ENCODE data around the gene TTC32. TPM values are rescaled to one million over a fixed set of nuclear protein-coding genes. Genes with fewer than 3 reads are reported as not detected.

Gene TTC32
- polyA plus RNA-seq, 1 experiment: 6.6 TPM

- CTCF ChIA-PET: interaction anchor here (0.6 kb wide), 1 partner anchor 198 kb away, joined by 3 read pairs; no protein-coding TSS in a partner anchor
- TF ChIP-seq, protein P1, sequence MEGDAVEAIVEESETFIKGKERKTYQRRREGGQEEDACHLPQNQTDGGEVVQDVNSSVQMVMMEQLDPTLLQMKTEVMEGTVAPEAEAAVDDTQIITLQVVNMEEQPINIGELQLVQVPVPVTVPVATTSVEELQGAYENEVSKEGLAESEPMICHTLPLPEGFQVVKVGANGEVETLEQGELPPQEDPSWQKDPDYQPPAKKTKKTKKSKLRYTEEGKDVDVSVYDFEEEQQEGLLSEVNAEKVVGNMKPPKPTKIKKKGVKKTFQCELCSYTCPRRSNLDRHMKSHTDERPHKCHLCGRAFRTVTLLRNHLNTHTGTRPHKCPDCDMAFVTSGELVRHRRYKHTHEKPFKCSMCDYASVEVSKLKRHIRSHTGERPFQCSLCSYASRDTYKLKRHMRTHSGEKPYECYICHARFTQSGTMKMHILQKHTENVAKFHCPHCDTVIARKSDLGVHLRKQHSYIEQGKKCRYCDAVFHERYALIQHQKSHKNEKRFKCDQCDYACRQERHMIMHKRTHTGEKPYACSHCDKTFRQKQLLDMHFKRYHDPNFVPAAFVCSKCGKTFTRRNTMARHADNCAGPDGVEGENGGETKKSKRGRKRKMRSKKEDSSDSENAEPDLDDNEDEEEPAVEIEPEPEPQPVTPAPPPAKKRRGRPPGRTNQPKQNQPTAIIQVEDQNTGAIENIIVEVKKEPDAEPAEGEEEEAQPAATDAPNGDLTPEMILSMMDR (IDR thresholded peaks at IDR 0.05; ENCODE audit: low read depth, low read length): no peak
These were observed 52.8 kb downstream of the TTC32 start for GRCh38 chr2:19848952-19849351.

DNA sequence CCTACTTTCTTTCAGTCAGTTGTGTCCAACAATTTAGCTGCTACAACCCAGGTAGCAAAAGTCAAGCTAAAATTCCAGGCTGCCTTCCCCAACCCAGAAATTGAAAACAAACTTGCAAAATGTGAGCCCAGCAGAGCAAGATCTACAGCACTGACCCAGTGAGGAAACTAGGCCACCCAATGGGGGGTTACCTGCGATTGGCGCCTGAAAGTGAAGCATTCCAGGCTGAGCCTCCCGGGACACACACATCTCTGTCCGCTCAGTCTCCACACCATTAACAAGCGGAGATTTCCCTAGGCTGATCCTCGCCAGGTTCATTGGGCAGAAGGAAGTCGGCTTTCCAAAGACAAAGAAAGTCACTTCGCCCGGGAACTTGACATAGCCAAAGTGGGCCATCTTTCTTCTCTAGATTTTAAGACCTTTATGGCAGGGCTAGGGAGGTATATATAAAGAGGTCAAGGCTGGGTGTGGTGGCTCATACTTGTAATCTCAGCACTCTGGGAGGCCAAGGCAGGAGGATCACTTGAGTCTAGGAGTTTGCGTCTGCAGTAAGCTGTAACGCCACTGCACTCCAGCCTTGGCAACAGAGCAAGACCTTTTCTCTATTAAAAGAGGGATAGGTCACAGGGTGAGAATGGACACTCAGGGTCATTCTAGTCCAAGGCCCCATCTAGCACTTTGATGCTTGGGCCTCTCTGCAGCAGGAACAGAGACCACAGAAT is 53.6 kb downstream of the TTC32 start:
- ChIA-PET POLR2A (no interaction called here), CTCF (no interaction called here)
- no peak for DNase-seq (ENCODE audit: low read depth, low spot score)
- TF ChIP-seq, protein P1 (IDR thresholded peaks at IDR 0.05; ENCODE audit: low read depth, low read length): no peak
- H3K4me3 ChIP-seq (ENCODE audit: low read depth, low read length): no peak overlapping the region
- H3K9me3 ChIP-seq (ENCODE audit: control insufficient read depth, insufficient read depth, low read length): no peaks in the 10 kb centered on the region
- H3K27ac ChIP-seq (ENCODE audit: low read depth, low read length): no peak overlapping the region
- peaks cover 3% of the 10 kb centered on the region for H3K27me3 ChIP-seq (ENCODE audit: control insufficient read depth, insufficient read depth, low read length)

More at GRCh38 chr2:19848952-19849351, 52.8 kb downstream of the TTC32 start:
- H3K4me3 ChIP-seq (ENCODE audit: low read depth, low read length): no peak overlapping the region
- H3K27me3 ChIP-seq (ENCODE audit: control insufficient read depth, insufficient read depth, low read length): peaks cover 3% of the 10 kb centered on the region
- no peak overlapping the region for H3K27ac ChIP-seq (ENCODE audit: low read depth, low read length)
- POLR2A ChIA-PET: no interaction called here
- no peaks in the 10 kb centered on the region for H3K9me3 ChIP-seq (ENCODE audit: control insufficient read depth, insufficient read depth, low read length)
- DNase-seq (ENCODE audit: low read depth, low spot score): no peak

GRCh38 chr2:19847486-19847885 is 54.3 kb downstream of the TTC32 start:
- TF ChIP-seq, protein P1 (IDR thresholded peaks at IDR 0.05; ENCODE audit: low read depth, low read length): no peak
- H3K27me3 ChIP-seq (ENCODE audit: control insufficient read depth, insufficient read depth, low read length): peaks cover 3% of the 10 kb centered on the region
- ChIA-PET POLR2A (no interaction called here), CTCF (no interaction called here)
- DNase-seq (ENCODE audit: low read depth, low spot score): no peak
- H3K9me3 ChIP-seq (ENCODE audit: control insufficient read depth, insufficient read depth, low read length): no peaks in the 10 kb centered on the region
- H3K27ac ChIP-seq (ENCODE audit: low read depth, low read length): no peak overlapping the region
- no peak overlapping the region for H3K4me3 ChIP-seq (ENCODE audit: low read depth, low read length)

Other genes starting within 250 kb of the TTC32 start
- gene WDR35, start 88.1 kb upstream of the TTC32 start, polyA plus RNA-seq (2011; rRNA removed): 6.7 and 9.1 TPM in 2 replicates
- gene MATN3, start 110.7 kb upstream of the TTC32 start, polyA plus RNA-seq (2011; rRNA removed): 2.7 and 3.0 TPM in 2 replicates
- gene LAPTM4A, start 149.6 kb upstream of the TTC32 start, polyA plus RNA-seq (2011; rRNA removed): 1,309 and 1,416 TPM in 2 replicates

All from AG04450 (cell line).